UCSD-AML1 (cell line): ENCODE results near the gene UBALD2.

Experiments
- DNase-seq: peaks from one replicate; lab custom pipeline; 2025; ENCODE audit not compliant: unreplicated experiment; lab: John Stamatoyannopoulos, UW

UBALD2 gene

DNA sequence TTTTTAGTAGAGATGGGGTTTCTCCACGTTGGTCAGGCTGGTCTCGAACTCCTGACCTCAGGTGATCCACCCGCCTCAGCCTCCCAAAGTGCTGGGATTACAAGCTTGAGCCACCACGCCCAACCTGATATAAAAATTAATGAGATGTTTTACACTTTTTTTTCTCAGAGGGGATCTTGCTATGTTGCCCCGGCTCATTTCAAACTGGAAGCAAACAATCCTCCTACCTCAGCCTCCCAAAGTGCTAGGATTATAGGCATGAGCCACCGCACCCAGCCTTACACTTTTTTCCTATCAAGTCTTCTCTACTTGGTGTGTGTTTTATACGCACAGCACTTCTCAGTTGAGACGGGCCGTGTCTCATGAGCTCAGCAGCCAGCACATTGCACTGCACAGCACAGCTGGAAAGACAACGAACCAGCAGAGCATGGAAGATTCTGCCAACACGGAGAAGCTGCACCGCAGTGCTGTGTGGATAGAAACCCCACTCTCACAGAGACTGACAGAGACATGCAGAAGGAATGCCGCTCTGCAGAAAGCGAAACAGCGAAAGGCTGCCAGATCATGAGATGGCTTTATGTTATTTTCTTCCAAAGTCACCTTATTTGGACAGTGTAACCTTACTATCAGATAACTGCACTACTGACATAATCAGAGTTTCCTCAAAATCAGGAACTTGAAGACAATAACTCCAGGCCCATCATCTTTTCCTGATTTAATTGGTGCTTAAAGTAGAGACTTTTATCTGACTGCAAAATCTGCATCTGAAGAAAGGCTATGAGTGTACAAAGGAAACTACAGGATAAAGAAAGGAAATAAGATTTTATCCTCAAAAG, 49.5 kb downstream of the UBALD2 start:
- DNase-seq, result no peak

DNA sequence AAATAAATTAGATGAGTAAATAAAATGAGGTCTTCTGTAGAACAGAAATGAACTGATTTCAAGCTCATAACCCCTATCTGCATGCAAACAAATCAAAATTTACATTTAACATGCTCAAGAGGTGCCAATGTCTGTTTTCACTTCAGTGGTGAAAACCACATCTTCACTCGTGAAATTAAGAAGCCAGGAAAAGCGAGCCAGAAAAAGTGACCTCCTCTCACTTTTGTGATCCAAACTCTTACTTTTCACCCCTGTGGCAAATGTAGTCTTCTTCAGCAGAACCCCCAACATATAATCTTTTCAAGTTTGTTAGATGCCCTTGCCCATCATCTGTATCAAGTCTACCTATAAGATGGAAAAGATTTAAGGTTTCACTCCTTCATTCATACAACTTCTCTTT, 52.4 kb downstream of the UBALD2 start:
- no peak for DNase-seq

DNA sequence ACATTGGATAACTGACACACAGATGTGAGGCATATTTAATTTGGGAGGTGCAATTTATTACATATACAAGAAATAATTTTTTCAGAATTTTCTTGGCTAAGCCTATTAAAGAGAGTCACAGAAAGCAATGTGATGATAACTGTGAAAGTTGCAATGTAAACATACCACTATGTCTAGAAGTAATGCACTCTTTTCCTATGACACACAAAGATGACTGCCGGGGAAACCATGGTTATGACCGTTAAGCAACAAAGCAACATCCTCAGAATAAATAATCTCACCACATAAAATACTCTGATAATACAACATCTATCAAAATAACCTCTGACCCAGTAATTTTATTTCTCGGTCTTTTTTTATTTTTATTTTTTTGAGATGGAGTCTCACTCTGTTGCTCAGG, 53.4 kb downstream of the UBALD2 start:
- no peak for DNase-seq
